SK-N-MC (cell line): ENCODE measurements around the gene TAF9.
A peak's percentile ranks its signal among the peaks of the same experiment; 100 is the strongest.
"Not testable (repeated sequence)": the region's sequence is repeated elsewhere in the genome, so short reads cannot be mapped to it uniquely, and the experiment has no call there.

Experiments
- DNase-seq: peaks from one replicate; pipeline ENCODE4 v3.0.0-alpha.2; 2011; ENCODE audit warnings: low read depth, low spot score
- H3K27ac ChIP-seq: fragments of 200-600 bp; sonication (generic); 2 replicates; pipeline ENCODE4 v1.5.1; 2016; ENCODE audit warnings: mixed run types
- H3K36me3 ChIP-seq: fragments of 200-600 bp; sonication (generic); 2 replicates; pipeline ENCODE4 v1.6.1; 2017; ENCODE audit warnings: antibody characterized with exemption, low read length, mixed read lengths; ENCODE audit not compliant: insufficient read depth
- H3K4me3 ChIP-seq: fragments of 200-600 bp; sonication (generic); 2 replicates; pipeline ENCODE4 v1.5.1; 2016
- H3K9ac ChIP-seq: fragments of 200-600 bp; sonication (generic); 2 replicates; pipeline ENCODE4 v1.8.0; 2017; ENCODE audit warnings: mixed run types, mixed read lengths; ENCODE audit not compliant: insufficient read length
- H3K9me3 ChIP-seq: fragments of 200-600 bp; sonication (generic); 2 replicates; pipeline ENCODE4 v1.6.1; 2017; ENCODE audit warnings: low read depth, mild to moderate bottlenecking, antibody characterized with exemption, low read length, moderate library complexity, mixed read lengths
- EZH2 ChIP-seq: fragments of 200-600 bp; sonication (generic); IDR thresholded peaks from one replicate; pipeline ENCODE4 v1.6.1; 2017; ENCODE audit warnings: antibody characterized with exemption
- FOXP2 ChIP-seq: optimal IDR thresholded peaks from 2 replicates; pipeline ENCODE3; 2011; ENCODE audit warnings: mild to moderate bottlenecking, moderate library complexity; ENCODE audit not compliant: insufficient read depth; ENCODE audit errors: extremely low read length, control extremely low read depth
- POLR2AphosphoS5 ChIP-seq: IDR thresholded peaks from 2 replicates; pipeline ENCODE4 v1.6.1; 2012; ENCODE audit warnings: mild to moderate bottlenecking, low read depth, low read length, borderline replicate concordance

TAF9 gene

DNA sequence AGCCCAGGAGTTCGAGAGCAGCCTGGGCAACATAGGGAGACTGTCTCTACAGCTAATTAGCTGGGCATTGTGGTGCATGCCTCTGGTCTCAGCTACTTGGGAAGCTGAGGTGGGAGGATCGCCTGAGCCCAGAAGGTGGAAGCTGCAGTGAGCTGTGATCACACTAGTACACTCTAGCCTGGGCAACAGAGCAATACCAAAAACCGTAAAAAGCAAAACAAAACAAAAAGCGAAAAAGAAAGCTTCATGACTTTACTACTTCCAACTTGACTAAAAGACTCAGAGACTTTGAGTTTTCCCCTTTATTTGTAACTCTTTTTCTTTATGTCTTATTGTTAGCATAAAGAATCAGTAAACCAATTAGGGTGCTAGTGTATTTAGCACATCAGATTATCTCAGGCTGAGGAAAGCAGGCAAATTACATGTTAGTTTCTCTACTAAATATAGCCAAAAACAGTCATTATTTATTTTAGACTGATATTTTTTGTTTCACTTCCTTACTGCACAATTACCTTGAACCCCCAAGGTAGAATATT is 5.7 kb upstream of the TAF9 start:
- no peak for DNase-seq
- Histone ChIP-seq H3K9ac (no peak overlapping the region), H3K9me3 (no peaks in the 10 kb centered on the region), H3K4me3 (no peak overlapping the region), H3K27ac (no peak overlapping the region), H3K36me3 (peaks cover 35% of the 10 kb centered on the region)
- no peak for TF ChIP-seq FOXP2
- TF ChIP-seq POLR2AphosphoS5: no peak
- no peak for TF ChIP-seq EZH2

DNA sequence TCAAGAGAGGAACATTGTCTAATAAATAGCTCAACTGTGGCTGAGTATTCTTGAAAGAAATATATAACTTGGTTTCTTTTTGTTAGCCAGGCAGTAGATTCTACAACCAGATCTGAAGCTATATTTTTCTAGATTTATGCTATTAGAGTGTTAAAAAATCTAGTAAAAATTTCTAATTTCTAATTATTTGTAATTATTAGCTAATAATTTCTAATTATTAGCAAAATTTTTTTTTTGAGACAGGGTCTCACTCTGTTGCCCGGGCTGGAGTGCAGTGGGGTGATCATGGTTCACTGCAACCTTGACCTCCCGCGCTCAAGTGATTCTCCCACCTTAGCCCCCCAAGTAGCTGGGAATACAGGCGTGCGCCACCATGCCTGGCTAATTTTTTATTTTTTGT is 3.1 kb upstream of the TAF9 start:
- peaks cover 35% of the 10 kb centered on the region for H3K36me3 ChIP-seq
- TF ChIP-seq EZH2: no peak
- TF ChIP-seq POLR2AphosphoS5: no peak
- TF ChIP-seq FOXP2: no peak
- no peaks in the 10 kb centered on the region for H3K9me3 ChIP-seq
- DNase-seq: no peak
- peak overlapping the region; percentile 70 for H3K9ac ChIP-seq
- peak overlapping the region; percentile 88 for H3K4me3 ChIP-seq
- peak overlapping the region; percentile 78 for H3K27ac ChIP-seq

DNA sequence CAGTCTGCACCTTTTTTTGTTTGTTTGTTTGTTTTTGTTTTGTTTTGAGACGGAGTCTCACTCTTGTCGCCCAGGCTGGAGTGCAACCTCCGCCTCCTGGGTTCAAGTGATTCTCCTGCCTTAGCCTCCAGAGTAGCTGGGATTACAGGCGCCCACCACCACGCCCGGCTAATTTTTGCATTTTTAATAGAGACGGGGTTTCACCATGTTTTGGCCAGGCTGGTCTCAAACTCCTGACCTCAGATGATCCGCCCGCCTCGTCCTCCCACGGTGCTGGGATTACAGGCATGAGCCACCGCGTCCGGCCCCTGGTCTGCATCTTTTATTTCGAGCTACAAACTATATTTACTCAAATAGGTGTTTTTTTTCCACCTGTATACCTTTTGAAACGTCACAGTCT is 1.0 kb upstream of the TAF9 start:
- Histone ChIP-seq H3K4me3 (peak overlapping the region; percentile 88), H3K36me3 (peaks cover 38% of the 10 kb centered on the region), H3K27ac (peak overlapping the region; percentile 39; the same call in 1 of the 2 replicates), H3K9ac (peak overlapping the region; percentile 96)
- not testable (repeated sequence) for H3K9me3 ChIP-seq, DNase-seq

DNA sequence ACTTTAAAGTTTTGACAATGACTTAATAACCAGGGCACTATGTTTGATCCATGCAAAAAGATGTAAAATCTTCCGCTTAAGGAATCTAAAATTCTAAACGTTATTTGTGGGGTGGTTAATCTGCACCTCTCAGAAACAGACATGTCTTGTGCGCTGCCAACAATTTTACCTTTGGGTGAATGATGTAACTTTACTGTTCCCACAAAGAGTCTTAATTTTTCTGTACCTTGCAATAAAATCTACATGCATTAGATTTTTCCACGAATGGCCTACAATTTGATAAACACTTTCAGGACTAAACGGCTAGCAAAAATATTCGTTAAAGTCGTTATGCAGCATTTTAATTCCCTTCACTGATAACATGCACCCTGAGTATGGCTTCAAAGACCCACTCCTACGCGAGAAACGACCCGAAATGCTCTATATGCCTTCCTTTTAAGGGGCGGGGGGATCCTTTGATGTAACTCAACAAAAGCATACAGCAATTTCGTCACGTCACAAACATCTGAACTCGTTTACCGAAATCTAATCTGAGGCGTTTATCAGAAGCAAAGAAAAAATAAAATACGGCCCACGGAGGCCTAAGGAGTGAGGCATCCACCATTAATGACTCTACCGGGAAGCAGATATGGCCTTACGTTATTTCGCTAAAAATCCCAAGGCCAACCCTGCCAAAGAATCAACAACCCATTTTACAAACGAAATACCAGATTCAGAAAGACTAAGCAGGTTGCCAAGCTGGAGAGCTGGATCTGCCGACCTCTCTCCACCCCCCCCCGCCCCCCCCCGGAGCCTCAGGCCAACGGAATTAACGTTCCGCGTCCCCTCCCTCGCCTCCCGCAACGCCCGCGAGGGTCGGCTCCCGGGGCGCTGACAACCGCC is 621 bp downstream of the TAF9 start:
- Histone ChIP-seq H3K36me3 (peaks cover 43% of the 10 kb centered on the region), H3K27ac (peak overlapping the region; percentile 97), H3K9ac (peak overlapping the region; percentile 96), H3K4me3 (peak overlapping the region; percentile 88), H3K9me3 (no peaks in the 10 kb centered on the region)
- TF ChIP-seq POLR2AphosphoS5 (no peak), FOXP2 (no peak), EZH2 (no peak)
- no peak for DNase-seq

DNA sequence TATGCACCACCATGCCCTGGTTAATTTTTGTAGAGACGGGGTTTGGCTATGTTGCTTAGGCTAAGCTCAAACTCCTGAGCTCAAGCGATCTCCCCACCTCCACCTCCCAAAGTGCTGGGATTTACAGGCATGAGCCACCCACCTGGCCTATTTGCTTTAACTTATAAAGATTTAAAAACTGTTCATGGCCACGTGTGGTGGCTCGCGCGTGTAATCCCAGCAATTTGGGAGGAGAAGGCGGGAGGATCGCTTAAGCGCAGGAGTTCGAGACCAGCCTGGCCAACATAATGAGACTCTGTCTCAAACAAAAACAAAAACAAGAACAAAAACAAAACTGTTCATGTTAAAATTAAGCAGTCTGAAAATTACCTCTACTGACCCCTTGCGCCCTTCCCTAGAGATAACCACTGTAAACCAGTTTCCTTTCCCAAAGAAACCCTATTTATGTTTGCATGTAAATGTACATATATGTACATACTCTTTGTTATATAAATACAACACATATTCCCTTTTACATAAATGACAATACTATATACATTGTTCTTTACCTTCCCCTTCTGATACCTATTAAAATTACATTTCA is 1.5 kb downstream of the TAF9 start:
- Histone ChIP-seq H3K36me3 (peaks cover 50% of the 10 kb centered on the region), H3K9me3 (no peaks in the 10 kb centered on the region), H3K4me3 (peak overlapping the region; percentile 88), H3K27ac (peak overlapping the region; percentile 97), H3K9ac (peak overlapping the region; percentile 96)
- DNase-seq: no peak
- no peak for TF ChIP-seq FOXP2
- TF ChIP-seq POLR2AphosphoS5: no peak
- TF ChIP-seq EZH2: no peak

DNA sequence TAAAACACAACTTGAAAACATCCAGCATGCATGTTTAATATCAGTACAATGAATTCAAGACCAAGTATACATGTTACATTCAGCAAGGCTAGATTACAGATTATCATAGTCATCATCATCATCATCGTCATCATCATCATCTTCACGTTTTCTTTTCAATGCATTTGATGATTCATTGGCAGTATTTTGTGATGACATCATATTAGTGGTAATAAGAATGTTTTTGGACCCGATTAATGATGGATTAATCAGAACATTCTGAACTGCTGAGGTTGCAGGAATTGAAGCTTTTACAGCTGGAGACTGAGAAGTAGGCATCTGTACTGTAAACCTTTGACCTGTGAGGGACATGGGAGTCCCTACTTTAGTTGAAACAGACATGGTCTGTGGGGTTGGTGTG is 4.5 kb downstream of the TAF9 start:
- Histone ChIP-seq H3K4me3 (no peak overlapping the region), H3K9me3 (no peaks in the 10 kb centered on the region), H3K27ac (no peak overlapping the region), H3K36me3 (peaks cover 65% of the 10 kb centered on the region), H3K9ac (no peak overlapping the region)
- DNase-seq: no peak
- TF ChIP-seq FOXP2 (no peak), EZH2 (no peak), POLR2AphosphoS5 (no peak)

DNA sequence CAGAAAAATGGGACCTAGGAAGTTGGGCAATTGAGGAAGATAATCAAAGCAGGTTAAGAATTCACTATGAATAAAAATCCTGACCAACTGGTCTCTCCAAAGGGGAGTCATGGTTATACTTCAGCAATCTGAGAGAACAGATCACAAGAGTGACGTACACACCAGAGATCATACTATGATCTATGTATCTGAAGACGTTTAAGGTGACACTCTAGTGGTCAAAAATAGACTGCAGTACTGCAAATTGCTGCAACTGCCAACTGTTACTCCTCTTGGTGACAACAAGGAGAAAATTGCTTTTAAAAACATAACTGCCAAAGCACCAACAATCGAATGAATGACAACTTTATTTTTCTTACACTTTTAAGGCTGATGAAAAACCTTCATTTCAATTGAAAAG is 4.9 kb downstream of the TAF9 start:
- Histone ChIP-seq H3K9me3 (no peaks in the 10 kb centered on the region), H3K9ac (no peak overlapping the region), H3K36me3 (peaks cover 69% of the 10 kb centered on the region), H3K27ac (no peak overlapping the region), H3K4me3 (no peak overlapping the region)
- no peak for DNase-seq
- TF ChIP-seq POLR2AphosphoS5 (no peak), FOXP2 (no peak), EZH2 (no peak)

DNA sequence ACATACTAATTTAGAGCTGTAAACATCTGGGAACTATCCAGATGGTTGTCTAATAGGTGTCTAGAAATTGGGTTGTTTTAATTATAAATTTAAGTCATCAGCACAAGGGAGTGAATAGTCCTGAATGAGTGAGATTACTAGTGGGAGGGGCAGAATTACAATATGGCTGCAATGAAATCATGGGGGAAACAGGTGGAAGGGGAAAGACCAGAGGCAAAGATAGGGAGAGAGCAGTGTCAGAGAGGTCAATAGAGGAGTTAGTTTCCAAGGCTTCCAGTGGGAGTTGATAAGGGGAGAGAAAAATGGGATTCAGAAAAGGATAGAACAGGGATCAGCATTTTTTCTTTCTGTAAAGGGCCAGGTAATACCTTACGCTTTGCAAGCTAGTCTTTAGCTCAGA is 8.9 kb downstream of the TAF9 start:
- Histone ChIP-seq H3K36me3 (peaks cover 72% of the 10 kb centered on the region), H3K9ac (no peak overlapping the region), H3K9me3 (no peaks in the 10 kb centered on the region), H3K27ac (peak overlapping the region; percentile 29; the same call in 1 of the 2 replicates), H3K4me3 (no peak overlapping the region)
- no peak for DNase-seq
- no peak for TF ChIP-seq POLR2AphosphoS5
- no peak for TF ChIP-seq EZH2
- TF ChIP-seq FOXP2: no peak

DNA sequence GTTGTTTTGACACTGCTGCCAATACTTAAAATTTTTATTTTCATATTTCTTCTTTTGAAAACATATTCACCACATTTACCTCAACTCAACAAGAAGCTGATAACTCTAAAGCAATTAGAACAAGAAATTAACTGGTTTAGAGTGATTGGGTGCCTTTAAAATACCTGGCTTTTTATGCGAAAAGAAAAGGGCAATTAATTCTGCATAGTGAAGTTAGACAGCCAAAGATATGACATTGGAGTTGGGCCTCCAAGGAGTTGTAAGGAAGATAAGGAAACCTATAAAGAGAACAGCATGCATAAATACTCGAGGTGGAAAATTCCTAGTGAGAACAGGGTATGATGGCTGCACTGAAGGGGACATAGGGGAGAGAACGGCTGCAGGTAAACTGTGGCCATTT is 9.6 kb downstream of the TAF9 start:
- Histone ChIP-seq H3K9me3 (no peaks in the 10 kb centered on the region), H3K9ac (no peak overlapping the region), H3K4me3 (no peak overlapping the region), H3K27ac (peak overlapping the region; percentile 28; the same call in 1 of the 2 replicates), H3K36me3 (peaks cover 72% of the 10 kb centered on the region)
- DNase-seq: no peak
- TF ChIP-seq POLR2AphosphoS5 (no peak), FOXP2 (no peak)
